GM12874 (cell line): ENCODE measurements around the gene PRKCB.

ENCODE experiments used
- CTCF ChIP-seq: IDR thresholded peaks from 2 replicates; pipeline ENCODE4 v1.5.1; 2011; ENCODE audit warnings: low read depth, mild to moderate bottlenecking, control low read depth, low read length, moderate library complexity; ENCODE audit not compliant: insufficient read depth

Gene PRKCB

GRCh38 chr16:23990507-23990906, 154.7 kb downstream of the PRKCB start:
- no peak for TF ChIP-seq CTCF

GRCh38 chr16:23991066-23991465, 155.3 kb downstream of the PRKCB start:
- no peak for TF ChIP-seq CTCF

- TF ChIP-seq CTCF = no peak
Measured at GRCh38 chr16:23994615-23995014, 158.8 kb downstream of the PRKCB start.

- no peak for TF ChIP-seq CTCF
Measured at GRCh38 chr16:23996258-23996955, 160.6 kb downstream of the PRKCB start.

GRCh38 chr16:23998771-23999170, 163.0 kb downstream of the PRKCB start:
- TF ChIP-seq CTCF = no peak

GRCh38 chr16:23999663-24000062, 163.9 kb downstream of the PRKCB start:
- no peak for TF ChIP-seq CTCF

GRCh38 chr16:24001710-24002109, 165.9 kb downstream of the PRKCB start:
- TF ChIP-seq CTCF = no peak

GRCh38 chr16:24002619-24003018, 166.8 kb downstream of the PRKCB start:
- no peak for TF ChIP-seq CTCF
